ENCODE data around the gene ESAM.

GRCh38 chr11:124762624-124763155 lies 600 bp upstream of the ESAM start:
- TF ChIP-seq CTCF (IDR thresholded peaks at IDR 0.05; ENCODE audit: control extremely low read depth in 1 of 3, insufficient read depth in 1 of 3, low read depth in 1 of 3, low read length in 3 of 3) (no peak), EP300 (IDR thresholded peaks at IDR 0.05; ENCODE audit: borderline replicate concordance in 1 of 2, low read depth in 2 of 2, low read length in 2 of 2) (no peak), KDM5A (IDR thresholded peaks at IDR 0.05; ENCODE audit: low read length) (no peak), MAFK (IDR thresholded peaks at IDR 0.05; ENCODE audit: low read depth, low read length) (no peak), RNF2 (IDR thresholded peaks at IDR 0.05; ENCODE audit: borderline replicate concordance, low read depth, low read length, missing control alignments, poor library complexity, severe bottlenecking) (no peak), SIX5 (IDR thresholded peaks at IDR 0.05; ENCODE audit: low read depth, low read length) (no peak), SP4 (IDR thresholded peaks at IDR 0.05; ENCODE audit: low read length) (no peak), FOSL1 (IDR thresholded peaks at IDR 0.05; ENCODE audit: insufficient read depth, low read depth, low read length) (no peak), SIN3A (conservative IDR thresholded peaks at IDR 0.05 in 1 of 2, IDR thresholded peaks at IDR 0.05 in 1 of 2; ENCODE audit: low read depth in 1 of 2, low read length in 2 of 2) (no peak), SP2 (IDR thresholded peaks at IDR 0.05; ENCODE audit: low read length) (no peak), MAX (IDR thresholded peaks at IDR 0.05) (no peak; the same call in 1 of the 2 replicates)
